ENCODE results near the gene PLCB1.
"Not testable (repeated sequence)": the region's sequence is repeated elsewhere in the genome, so short reads cannot be mapped to it uniquely, and the experiment has no call there.

PLCB1 gene

GRCh38 chr20:8805737-8806442, 673.8 kb downstream of the PLCB1 start:
- DNase-seq = no peak

GRCh38 chr20:8807480-8808201, 675.6 kb downstream of the PLCB1 start:
- no peak for DNase-seq

GRCh38 chr20:8808202-8808535, 676.1 kb downstream of the PLCB1 start:
- no peak for DNase-seq

GRCh38 chr20:8809107-8809953, 677.3 kb downstream of the PLCB1 start:
- DNase-seq = no peak

GRCh38 chr20:8811801-8812594, 679.9 kb downstream of the PLCB1 start:
- DNase-seq = peak in 1 of 3 experiments; percentile 21

- peak; percentile 40 to 96 (median 85) for DNase-seq
Measured at GRCh38 chr20:8812817-8813216, 680.8 kb downstream of the PLCB1 start.

- peak in 1 of 3 experiments; percentile 21 for DNase-seq
Measured at GRCh38 chr20:8815208-8815607, 683.1 kb downstream of the PLCB1 start.

- no peak for DNase-seq
Measured at GRCh38 chr20:8829256-8829655, 697.2 kb downstream of the PLCB1 start.

- DNase-seq = not testable (repeated sequence)
Measured at GRCh38 chr20:8834294-8834693, 702.2 kb downstream of the PLCB1 start.

- no peak for DNase-seq
Measured at GRCh38 chr20:8834851-8835250, 702.8 kb downstream of the PLCB1 start.

GRCh38 chr20:8837396-8837795, 705.3 kb downstream of the PLCB1 start:
- DNase-seq = no peak

- DNase-seq = no peak
Measured at GRCh38 chr20:8842525-8842924, 710.5 kb downstream of the PLCB1 start.

- no peak for DNase-seq
Measured at GRCh38 chr20:8844179-8844578, 712.1 kb downstream of the PLCB1 start.

GRCh38 chr20:8849990-8850389, 717.9 kb downstream of the PLCB1 start:
- DNase-seq = no peak

- DNase-seq = no peak
Measured at GRCh38 chr20:8851446-8851845, 719.4 kb downstream of the PLCB1 start.

GRCh38 chr20:8851919-8852318, 719.9 kb downstream of the PLCB1 start:
- not testable (repeated sequence) for DNase-seq

GRCh38 chr20:8853211-8853610, 721.1 kb downstream of the PLCB1 start:
- DNase-seq = not testable (repeated sequence)

- peak; percentile 56 to 90 (median 82) for DNase-seq
Measured at GRCh38 chr20:8853805-8854338, 721.8 kb downstream of the PLCB1 start.

GRCh38 chr20:8854571-8854970, 722.5 kb downstream of the PLCB1 start:
- DNase-seq = peak in 1 of 3 experiments; percentile 13

- no peak for DNase-seq
Measured at GRCh38 chr20:8855315-8855714, 723.2 kb downstream of the PLCB1 start.

GRCh38 chr20:8856668-8857067, 724.6 kb downstream of the PLCB1 start:
- DNase-seq = no peak

GRCh38 chr20:8858181-8858787, 726.2 kb downstream of the PLCB1 start:
- no peak for DNase-seq

Measured in NCI-H1417 (cell line).